ENCODE results near the gene CCDC57. TPM values are rescaled to one million over a fixed set of nuclear protein-coding genes. Genes with fewer than 3 reads are reported as not detected.

CCDC57 gene
- total and polyA plus RNA-seq, 9 of the 15 experiments (the other 6 are each of a cell fraction or from before 2014, with no cell fraction given) = 0.83 to 36.2 (median 13.6) TPM

DNA sequence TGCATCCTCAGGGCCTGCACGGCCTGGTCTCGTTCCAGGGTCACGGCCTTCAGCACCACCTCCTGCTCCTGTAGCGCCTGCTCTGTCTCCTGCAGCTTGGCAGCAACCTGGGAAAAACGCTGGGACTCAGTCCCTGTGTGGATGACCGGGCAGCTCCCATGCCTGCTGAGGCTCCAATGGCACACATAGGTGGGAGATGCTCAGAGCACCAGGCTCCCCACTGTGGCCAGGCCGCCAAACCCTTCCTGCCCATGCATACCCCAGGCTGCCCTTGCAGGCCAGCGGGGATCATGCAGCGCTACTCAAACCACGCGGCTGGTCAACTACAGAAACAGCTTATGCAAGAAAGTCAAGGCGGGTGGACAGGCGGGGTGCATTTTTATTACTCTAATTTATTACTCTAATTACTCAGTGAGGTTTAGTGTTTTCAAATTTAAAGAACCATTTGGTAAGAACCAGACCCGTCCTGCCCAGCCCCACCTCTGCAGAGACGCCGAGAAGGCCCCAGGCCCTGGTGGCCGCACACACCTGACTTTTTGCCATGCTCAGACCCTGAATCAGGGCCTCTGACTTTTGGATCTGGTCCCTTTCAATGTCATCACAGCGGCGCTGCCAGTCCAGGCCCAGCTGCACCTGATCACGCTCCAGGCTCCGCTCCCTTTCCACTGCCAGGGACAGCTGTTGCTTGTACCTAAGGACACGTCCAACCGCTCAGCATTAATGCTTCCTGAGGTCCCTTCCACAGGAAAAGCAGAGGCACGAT is 34.0 kb downstream of the CCDC57 start:
- H3K4me1 ChIP-seq (replicated peaks in 1 of 2; ENCODE audit: control insufficient read depth in 2 of 2, insufficient read depth in 2 of 2, low read length in 2 of 2) = peaks cover 4 to 8% of the 10 kb centered on the region in 2 experiments; a peak in 4 of 5 replicates
- H3K9me1 ChIP-seq (ENCODE audit: control insufficient read depth, insufficient read depth, low read length) = no peaks in the 10 kb centered on the region
- in situ Hi-C loops (cut with MboI) (no loop called here), intact Hi-C loops (cut with micrococcal nuclease) (no loop called here)
- H3K4me3 ChIP-seq = no peak overlapping the region
- peak overlapping the region in 1 of 2 experiments; percentile 53; a peak in 2 of 4 replicates for H3K9ac ChIP-seq (ENCODE audit: insufficient read depth in 1 of 2, low read depth in 2 of 2, low read length in 2 of 2)
- H3K4me2 ChIP-seq (ENCODE audit: insufficient read depth, low read length) = no peak overlapping the region
- DNase-seq (ENCODE audit: extremely low read depth in 1 of 4, low spot score in 3 of 4) = no peak
- CTCF ChIA-PET (ENCODE audit: low intra/inter-chr PET ratio) = no interaction called here
- no peak overlapping the region for H3K27ac ChIP-seq (ENCODE audit: extremely low read depth, low read depth, low read length)
- H2AFZ ChIP-seq (ENCODE audit: low read depth, low read length) = no peak overlapping the region
- 75% methylated on average over 24 of the region's 24 CpGs for WGBS (ENCODE audit: insufficient coverage, low coverage, missing lambda C conversion rate)
- no peaks in the 10 kb centered on the region for H3K9me3 ChIP-seq (replicated peaks; ENCODE audit: control insufficient read depth, insufficient read depth, low read depth, low read length)
- peaks cover 35% of the 10 kb centered on the region for H3K36me3 ChIP-seq (ENCODE audit: control insufficient read depth, insufficient read depth, low read length)
- FAIRE-seq = no peak
- BruUV-seq (replicated peaks) = no TSS peak
- no peaks in the 10 kb centered on the region for H3K27me3 ChIP-seq (ENCODE audit: control insufficient read depth in 2 of 2, insufficient read depth in 2 of 2, low read length in 2 of 2)
- H3K79me2 ChIP-seq (ENCODE audit: control insufficient read depth, insufficient read depth, low read length) = no peaks in the 10 kb centered on the region
- POLR2A ChIA-PET = interaction anchor here (1.7 kb wide), 1 partner anchor 13 kb away, joined by 5 read pairs; no protein-coding TSS in a partner anchor
- no peak for ATAC-seq
- H4K20me1 ChIP-seq (replicated peaks; ENCODE audit: control insufficient read depth, insufficient read depth, low read length) = no peaks in the 10 kb centered on the region
- TF ChIP-seq ZNF644 (tag; IDR thresholded peaks at IDR 0.05; ENCODE audit: low read depth) (no peak), MTA3 (IDR thresholded peaks at IDR 0.05; ENCODE audit: borderline replicate concordance) (no peak), WHSC1 (IDR thresholded peaks at IDR 0.05; ENCODE audit: low read length) (no peak), BACH1 (tag; IDR thresholded peaks at IDR 0.05) (no peak), ETV1 (tag; conservative IDR thresholded peaks at IDR 0.05; ENCODE audit: low read depth) (no peak), FOXK2 (conservative IDR thresholded peaks at IDR 0.05 in 1 of 2, IDR thresholded peaks at IDR 0.05 in 1 of 2; ENCODE audit: low read depth in 2 of 2) (no peak), TEAD4 (IDR thresholded peaks at IDR 0.05; ENCODE audit: low read length) (no peak), TEAD4 (CRISPR knock-in tag; IDR thresholded peaks at IDR 0.05; ENCODE audit: borderline replicate concordance) (no peak), RAD21 (CRISPR knock-in tag; conservative IDR thresholded peaks at IDR 0.05 in 1 of 2, IDR thresholded peaks at IDR 0.05 in 1 of 2) (no peak), SRSF3 (IDR thresholded peaks at IDR 0.05; ENCODE audit: insufficient read depth, low read length) (no peak)
- TF ChIP-seq, protein P1, sequence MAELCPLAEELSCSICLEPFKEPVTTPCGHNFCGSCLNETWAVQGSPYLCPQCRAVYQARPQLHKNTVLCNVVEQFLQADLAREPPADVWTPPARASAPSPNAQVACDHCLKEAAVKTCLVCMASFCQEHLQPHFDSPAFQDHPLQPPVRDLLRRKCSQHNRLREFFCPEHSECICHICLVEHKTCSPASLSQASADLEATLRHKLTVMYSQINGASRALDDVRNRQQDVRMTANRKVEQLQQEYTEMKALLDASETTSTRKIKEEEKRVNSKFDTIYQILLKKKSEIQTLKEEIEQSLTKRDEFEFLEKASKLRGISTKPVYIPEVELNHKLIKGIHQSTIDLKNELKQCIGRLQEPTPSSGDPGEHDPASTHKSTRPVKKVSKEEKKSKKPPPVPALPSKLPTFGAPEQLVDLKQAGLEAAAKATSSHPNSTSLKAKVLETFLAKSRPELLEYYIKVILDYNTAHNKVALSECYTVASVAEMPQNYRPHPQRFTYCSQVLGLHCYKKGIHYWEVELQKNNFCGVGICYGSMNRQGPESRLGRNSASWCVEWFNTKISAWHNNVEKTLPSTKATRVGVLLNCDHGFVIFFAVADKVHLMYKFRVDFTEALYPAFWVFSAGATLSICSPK (IDR thresholded peaks at IDR 0.05; ENCODE audit: borderline replicate concordance) = no peak
- TF ChIP-seq, protein P2, sequence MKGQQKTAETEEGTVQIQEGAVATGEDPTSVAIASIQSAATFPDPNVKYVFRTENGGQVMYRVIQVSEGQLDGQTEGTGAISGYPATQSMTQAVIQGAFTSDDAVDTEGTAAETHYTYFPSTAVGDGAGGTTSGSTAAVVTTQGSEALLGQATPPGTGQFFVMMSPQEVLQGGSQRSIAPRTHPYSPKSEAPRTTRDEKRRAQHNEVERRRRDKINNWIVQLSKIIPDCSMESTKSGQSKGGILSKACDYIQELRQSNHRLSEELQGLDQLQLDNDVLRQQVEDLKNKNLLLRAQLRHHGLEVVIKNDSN (CRISPR knock-in tag; IDR thresholded peaks at IDR 0.05) = no peak
